Measurements from ENCODE around the gene RPS15. TPM values are rescaled to one million over a fixed set of nuclear protein-coding genes. Genes with fewer than 3 reads are reported as not detected.

Gene RPS15
- total and polyA plus RNA-seq, 9 of the 15 experiments (the other 6 are each of a cell fraction or from before 2014, with no cell fraction given) = 605 to 2,791 (median 957) TPM

DNA sequence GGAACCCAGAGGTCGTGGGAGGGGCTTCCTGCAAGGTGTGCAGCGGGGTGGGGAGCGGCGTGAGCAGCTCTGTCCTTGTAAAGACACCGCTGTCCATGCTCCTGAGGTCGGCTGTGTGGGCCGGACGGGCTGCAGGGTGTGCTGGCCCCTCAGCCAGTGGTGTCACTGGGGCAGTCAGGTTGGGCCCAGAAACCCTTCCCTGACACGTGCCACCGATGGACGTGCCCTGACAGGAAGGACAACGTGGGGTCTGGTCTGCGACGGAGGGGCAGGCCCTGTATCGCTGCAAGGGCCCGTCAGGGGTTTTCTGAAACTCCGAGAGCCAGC is 4.2 kb upstream of the RPS15 start:
- BruUV-seq (replicated peaks) = no TSS peak
- TF ChIP-seq, protein P1, sequence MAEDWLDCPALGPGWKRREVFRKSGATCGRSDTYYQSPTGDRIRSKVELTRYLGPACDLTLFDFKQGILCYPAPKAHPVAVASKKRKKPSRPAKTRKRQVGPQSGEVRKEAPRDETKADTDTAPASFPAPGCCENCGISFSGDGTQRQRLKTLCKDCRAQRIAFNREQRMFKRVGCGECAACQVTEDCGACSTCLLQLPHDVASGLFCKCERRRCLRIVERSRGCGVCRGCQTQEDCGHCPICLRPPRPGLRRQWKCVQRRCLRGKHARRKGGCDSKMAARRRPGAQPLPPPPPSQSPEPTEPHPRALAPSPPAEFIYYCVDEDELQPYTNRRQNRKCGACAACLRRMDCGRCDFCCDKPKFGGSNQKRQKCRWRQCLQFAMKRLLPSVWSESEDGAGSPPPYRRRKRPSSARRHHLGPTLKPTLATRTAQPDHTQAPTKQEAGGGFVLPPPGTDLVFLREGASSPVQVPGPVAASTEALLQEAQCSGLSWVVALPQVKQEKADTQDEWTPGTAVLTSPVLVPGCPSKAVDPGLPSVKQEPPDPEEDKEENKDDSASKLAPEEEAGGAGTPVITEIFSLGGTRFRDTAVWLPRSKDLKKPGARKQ (CRISPR knock-in tag; IDR thresholded peaks at IDR 0.05) = no peak
- TF ChIP-seq, protein P2, sequence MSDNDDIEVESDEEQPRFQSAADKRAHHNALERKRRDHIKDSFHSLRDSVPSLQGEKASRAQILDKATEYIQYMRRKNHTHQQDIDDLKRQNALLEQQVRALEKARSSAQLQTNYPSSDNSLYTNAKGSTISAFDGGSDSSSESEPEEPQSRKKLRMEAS (CRISPR knock-in tag; IDR thresholded peaks at IDR 0.05) = peak; percentile 18; the same call in 1 of the 2 replicates
- ATAC-seq (no peak), FAIRE-seq (no peak), DNase-seq (ENCODE audit: extremely low read depth in 1 of 4, low spot score in 3 of 4) (no peak)
- H3K9ac ChIP-seq (ENCODE audit: insufficient read depth in 1 of 2, low read depth in 2 of 2, low read length in 2 of 2) = peak overlapping the region in 1 of 2 experiments; percentile 78; a peak in 2 of 4 replicates
- ChIA-PET CTCF (ENCODE audit: low intra/inter-chr PET ratio) (no interaction called here), POLR2A (interaction anchor here (0.6 to 7.0 kb wide), 3 partner anchors 11 to 132 kb away, joined by 4 to 52 read pairs (median 5); no protein-coding TSS in a partner anchor)
- H3K4me3 ChIP-seq = no peak overlapping the region
- H3K27me3 ChIP-seq (ENCODE audit: control insufficient read depth in 2 of 2, insufficient read depth in 2 of 2, low read length in 2 of 2) = no peaks in the 10 kb centered on the region
- intact Hi-C loops (cut with micrococcal nuclease) = no loop called here
- peaks cover 3% of the 10 kb centered on the region for H3K9me1 ChIP-seq (ENCODE audit: control insufficient read depth, insufficient read depth, low read length)
- no peaks in the 10 kb centered on the region for H3K9me3 ChIP-seq (replicated peaks; ENCODE audit: control insufficient read depth, insufficient read depth, low read depth, low read length)
- H3K4me1 ChIP-seq (replicated peaks in 1 of 2; ENCODE audit: control insufficient read depth in 2 of 2, insufficient read depth in 2 of 2, low read length in 2 of 2) = peaks cover 15 to 80% of the 10 kb centered on the region in 2 experiments; a peak in 4 of 5 replicates
- H3K27ac ChIP-seq (ENCODE audit: extremely low read depth, low read depth, low read length) = peak overlapping the region; percentile 71; the same call in 1 of the 3 replicates
- peaks cover 62% of the 10 kb centered on the region; the same call in 2 of the 3 replicates for H3K36me3 ChIP-seq (ENCODE audit: control insufficient read depth, insufficient read depth, low read length)
- H3K4me2 ChIP-seq (ENCODE audit: insufficient read depth, low read length) = no peak overlapping the region
- no peak overlapping the region for H2AFZ ChIP-seq (ENCODE audit: low read depth, low read length)
- peaks cover 21% of the 10 kb centered on the region for H4K20me1 ChIP-seq (replicated peaks; ENCODE audit: control insufficient read depth, insufficient read depth, low read length)
- H3K79me2 ChIP-seq (ENCODE audit: control insufficient read depth, insufficient read depth, low read length) = peaks cover 21% of the 10 kb centered on the region
- 95% methylated on average over 16 of the region's 17 CpGs for WGBS (ENCODE audit: insufficient coverage, low coverage, missing lambda C conversion rate)
- in situ Hi-C loops (cut with MboI) = no loop called here

Measured in K562 (cell line).